Measurements from ENCODE around the gene SRD5A1.

Gene SRD5A1

GRCh38 chr5:6714226-6715041 is 81.2 kb downstream of the SRD5A1 start:
- DNase-seq: peak; percentile 50

- peak; percentile 18 for DNase-seq
Measured at GRCh38 chr5:6715271-6715670, 82.0 kb downstream of the SRD5A1 start.

GRCh38 chr5:6715758-6716628 is 82.8 kb downstream of the SRD5A1 start:
- DNase-seq: peak; percentile 32

- peak; percentile 18 for DNase-seq
Measured at GRCh38 chr5:6716629-6717149, 83.4 kb downstream of the SRD5A1 start.

GRCh38 chr5:6717247-6717646 is 84.0 kb downstream of the SRD5A1 start:
- peak; percentile 17 for DNase-seq

GRCh38 chr5:6717687-6718086 is 84.4 kb downstream of the SRD5A1 start:
- DNase-seq: peak; percentile 11

- DNase-seq: peak; percentile 18
Measured at GRCh38 chr5:6718161-6718681, 85.0 kb downstream of the SRD5A1 start.

- DNase-seq: no peak
Measured at GRCh38 chr5:6718718-6719117, 85.5 kb downstream of the SRD5A1 start.

GRCh38 chr5:6719417-6719816 is 86.2 kb downstream of the SRD5A1 start:
- DNase-seq: peak; percentile 17

- peak; percentile 20 for DNase-seq
Measured at GRCh38 chr5:6719896-6720560, 86.8 kb downstream of the SRD5A1 start.

GRCh38 chr5:6720561-6720921 is 87.3 kb downstream of the SRD5A1 start:
- peak; percentile 10 for DNase-seq

GRCh38 chr5:6721442-6721841 is 88.2 kb downstream of the SRD5A1 start:
- DNase-seq: peak; percentile 30

- DNase-seq: no peak
Measured at GRCh38 chr5:6722015-6722414, 88.8 kb downstream of the SRD5A1 start.

- DNase-seq: no peak
Measured at GRCh38 chr5:6723122-6723815, 90.0 kb downstream of the SRD5A1 start.

- DNase-seq: no peak
Measured at GRCh38 chr5:6723816-6724300, 90.6 kb downstream of the SRD5A1 start.

All from stimulated activated CD8-positive, alpha-beta memory T cell treated with anti-CD3 and anti-CD28 coated beads, Interleukin-4, amount 100 ng/mL, for 48 hours (primary cell).